Central memory CD8-positive, alpha-beta T cell (primary cell): Measurements from ENCODE around the gene AGMO.

Experiments
- ATAC-seq: fragments of 150-1000 bp; cut with Tn5 transposase; replicated peaks from 2 replicates; pipeline ENCODE4 v1.10.0; 2022; ENCODE audit warnings: mild to moderate bottlenecking, moderate FRiP score, moderate number of reproducible peaks; ENCODE audit not compliant: poor library complexity, severe bottlenecking; ENCODE audit errors: extremely low read depth
- DNase-seq, 2 donors: peaks; one replicate each; pipeline ENCODE4 v3.0.0; 2021; ENCODE audit warnings: low spot score in 2 of 2
- H3K27ac Mint-ChIP-seq: one replicate; pipeline ENCODE4 v1.8.0; 2022; ENCODE audit warnings: low read depth, mild to moderate bottlenecking, moderate library complexity, mixed read lengths
- H3K27me3 Mint-ChIP-seq: one replicate; pipeline ENCODE4 v1.8.0; 2022; ENCODE audit warnings: mixed read lengths
- H3K36me3 Mint-ChIP-seq: one replicate; pipeline ENCODE4 v1.8.0; 2022; ENCODE audit warnings: mild to moderate bottlenecking, moderate library complexity, mixed read lengths; ENCODE audit not compliant: insufficient read depth
- H3K4me1 Mint-ChIP-seq: one replicate; pipeline ENCODE4 v1.8.0; 2022; ENCODE audit warnings: mixed read lengths
- H3K4me3 Mint-ChIP-seq: one replicate; pipeline ENCODE4 v1.8.0; 2022; ENCODE audit warnings: mild to moderate bottlenecking, moderate library complexity, mixed read lengths
- H3K9me3 Mint-ChIP-seq: one replicate; pipeline ENCODE4 v1.8.0; 2022; ENCODE audit warnings: mixed read lengths

The AGMO gene

DNA sequence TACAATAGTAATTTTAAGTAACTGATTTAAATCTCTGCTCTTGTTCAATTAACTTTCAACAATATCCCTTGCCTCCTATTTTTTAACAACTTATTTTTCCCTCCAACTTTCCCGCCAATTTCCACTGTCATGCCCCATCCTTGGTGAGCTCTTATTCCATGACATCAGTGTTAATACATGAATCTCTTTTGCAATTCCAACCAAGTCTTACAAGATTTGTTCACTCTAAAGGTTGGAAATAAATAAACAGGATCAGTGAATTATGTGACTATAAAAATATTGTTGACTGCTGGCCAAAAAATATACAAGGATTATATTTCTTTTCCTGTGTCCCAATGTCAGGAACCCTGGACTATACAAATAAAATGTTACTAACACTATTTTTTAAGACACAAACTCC is 21.0 kb upstream of the AGMO start:
- no peak overlapping the region for H3K4me3 Mint-ChIP-seq
- H3K4me1 Mint-ChIP-seq = no peaks in the 10 kb centered on the region
- H3K9me3 Mint-ChIP-seq = peaks cover 11% of the 10 kb centered on the region
- H3K27me3 Mint-ChIP-seq = no peaks in the 10 kb centered on the region
- no peak overlapping the region for H3K27ac Mint-ChIP-seq
- ATAC-seq (no peak), DNase-seq (no peak)
- H3K36me3 Mint-ChIP-seq = no peaks in the 10 kb centered on the region

- Mint-ChIP-seq H3K36me3 (no peaks in the 10 kb centered on the region), H3K27me3 (no peaks in the 10 kb centered on the region), H3K9me3 (peaks cover 17% of the 10 kb centered on the region), H3K27ac (no peak overlapping the region), H3K4me1 (no peaks in the 10 kb centered on the region), H3K4me3 (no peak overlapping the region)
- no peak for ATAC-seq
- no peak for DNase-seq
Observed at GRCh38 chr7:15581352-15581951, 19.6 kb upstream of the AGMO start.

GRCh38 chr7:15580604-15581351 is 19.0 kb upstream of the AGMO start:
- no peaks in the 10 kb centered on the region for H3K36me3 Mint-ChIP-seq
- no peaks in the 10 kb centered on the region for H3K27me3 Mint-ChIP-seq
- peaks cover 18% of the 10 kb centered on the region for H3K9me3 Mint-ChIP-seq
- no peak for DNase-seq
- H3K27ac Mint-ChIP-seq = no peak overlapping the region
- H3K4me3 Mint-ChIP-seq = no peak overlapping the region
- no peak for ATAC-seq
- no peaks in the 10 kb centered on the region for H3K4me1 Mint-ChIP-seq

GRCh38 chr7:15577600-15577999 is 15.8 kb upstream of the AGMO start:
- no peak for DNase-seq
- ATAC-seq = no peak
- Mint-ChIP-seq H3K9me3 (peaks cover 22% of the 10 kb centered on the region), H3K27ac (no peak overlapping the region), H3K4me1 (no peaks in the 10 kb centered on the region), H3K27me3 (no peaks in the 10 kb centered on the region), H3K36me3 (no peaks in the 10 kb centered on the region), H3K4me3 (no peak overlapping the region)

DNA sequence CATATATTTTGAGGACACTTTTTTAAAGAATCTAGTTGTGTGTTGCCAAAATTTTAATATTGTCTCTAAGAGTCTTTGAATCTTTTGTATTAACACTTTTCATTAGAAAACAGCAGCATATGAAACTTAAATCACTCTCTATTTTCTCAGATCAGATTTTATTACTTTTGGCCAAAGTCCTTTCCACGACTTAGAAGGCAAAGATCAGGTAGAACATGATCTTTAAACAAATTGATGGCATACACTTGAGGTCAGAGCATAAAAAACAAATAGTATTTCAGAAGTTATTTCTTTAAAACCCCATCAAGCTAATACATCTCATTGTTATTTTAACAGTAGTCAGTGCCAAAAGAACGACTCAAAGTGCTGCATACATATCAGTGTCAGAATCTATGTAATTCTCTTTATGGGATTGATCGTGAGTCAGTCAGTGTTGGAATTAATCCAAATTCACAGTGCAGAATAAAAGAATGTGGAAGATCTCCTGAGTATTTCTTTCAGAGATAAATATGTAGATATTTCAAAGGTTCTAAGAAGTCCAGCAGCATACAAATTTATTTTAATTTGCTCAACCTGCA is 9.6 kb upstream of the AGMO start:
- DNase-seq (no peak), ATAC-seq (no peak)
- no peaks in the 10 kb centered on the region for H3K4me1 Mint-ChIP-seq
- H3K27me3 Mint-ChIP-seq = no peaks in the 10 kb centered on the region
- H3K27ac Mint-ChIP-seq = no peak overlapping the region
- peaks cover 16% of the 10 kb centered on the region for H3K9me3 Mint-ChIP-seq
- H3K4me3 Mint-ChIP-seq = no peak overlapping the region
- no peaks in the 10 kb centered on the region for H3K36me3 Mint-ChIP-seq

DNA sequence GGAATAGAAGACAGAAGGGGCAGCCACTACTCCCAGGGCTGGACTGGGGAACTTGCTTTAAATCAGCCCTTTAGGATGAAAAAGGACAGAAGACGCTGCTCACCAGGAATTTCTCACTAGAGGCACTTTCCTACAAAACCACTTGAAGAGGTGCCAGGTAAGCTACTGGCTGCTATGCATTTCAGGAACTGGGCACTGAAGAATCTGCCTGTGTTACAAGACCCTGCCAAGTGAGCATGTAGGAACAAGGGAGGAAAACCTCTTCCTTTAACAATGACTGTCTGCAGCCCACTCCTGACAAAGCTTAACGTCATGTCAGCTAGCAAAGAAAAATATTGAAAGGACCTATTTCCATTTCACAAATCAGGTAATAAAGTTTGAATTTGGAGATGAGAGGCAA is 5.8 kb upstream of the AGMO start:
- Mint-ChIP-seq H3K36me3 (no peaks in the 10 kb centered on the region), H3K27me3 (no peaks in the 10 kb centered on the region), H3K27ac (no peak overlapping the region), H3K4me1 (no peaks in the 10 kb centered on the region), H3K9me3 (peaks cover 6% of the 10 kb centered on the region), H3K4me3 (no peak overlapping the region)
- ATAC-seq (no peak), DNase-seq (no peak)

DNA sequence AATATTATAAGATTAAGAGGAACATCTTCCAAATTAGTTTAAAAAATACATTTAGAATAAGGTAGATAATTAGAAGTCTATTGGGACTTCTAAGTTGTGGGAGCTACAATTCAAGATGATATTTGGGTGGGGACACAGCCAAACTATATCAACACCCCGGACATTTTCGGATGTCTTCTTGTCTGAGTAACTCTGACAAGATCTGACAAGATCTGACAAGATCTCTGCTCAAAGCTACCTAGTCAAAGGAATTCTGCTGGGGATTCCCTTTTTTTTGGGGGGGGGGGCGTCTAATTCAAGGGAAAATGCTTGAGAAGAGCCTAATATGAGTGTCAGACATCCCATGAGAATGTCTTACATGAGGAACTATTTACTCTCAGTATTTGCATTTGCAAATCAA is 5.2 kb upstream of the AGMO start:
- Mint-ChIP-seq H3K36me3 (no peaks in the 10 kb centered on the region), H3K4me1 (no peaks in the 10 kb centered on the region), H3K27ac (no peak overlapping the region), H3K4me3 (no peak overlapping the region), H3K27me3 (no peaks in the 10 kb centered on the region), H3K9me3 (peaks cover 6% of the 10 kb centered on the region)
- DNase-seq (no peak), ATAC-seq (no peak)

DNA sequence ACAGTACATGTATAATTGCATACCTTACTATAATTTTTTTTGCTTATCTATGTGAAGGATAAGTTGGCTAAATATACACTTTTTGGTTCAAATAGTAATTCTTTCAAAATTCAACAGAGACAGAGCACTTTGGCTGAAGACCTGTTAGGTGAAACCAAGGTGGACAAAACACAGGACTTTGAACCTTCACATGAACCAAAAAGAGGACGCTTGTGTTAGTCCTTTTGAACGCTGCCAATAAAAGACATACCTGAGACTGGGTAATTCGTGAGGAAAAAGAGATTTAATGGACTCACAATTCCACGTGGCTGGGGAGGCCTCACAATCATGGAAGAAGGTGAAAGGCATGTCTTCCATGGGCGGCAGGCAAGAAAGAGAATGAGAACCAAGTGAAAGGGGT is 4.7 kb upstream of the AGMO start:
- peaks cover 6% of the 10 kb centered on the region for H3K9me3 Mint-ChIP-seq
- no peak overlapping the region for H3K4me3 Mint-ChIP-seq
- DNase-seq (no peak), ATAC-seq (no peak)
- H3K27me3 Mint-ChIP-seq = no peaks in the 10 kb centered on the region
- H3K36me3 Mint-ChIP-seq = no peaks in the 10 kb centered on the region
- no peak overlapping the region for H3K27ac Mint-ChIP-seq
- no peaks in the 10 kb centered on the region for H3K4me1 Mint-ChIP-seq

GRCh38 chr7:15560968-15561367 is 847 bp downstream of the AGMO start:
- Mint-ChIP-seq H3K27ac (no peak overlapping the region), H3K36me3 (no peaks in the 10 kb centered on the region), H3K9me3 (no peaks in the 10 kb centered on the region), H3K27me3 (no peaks in the 10 kb centered on the region), H3K4me3 (no peak overlapping the region), H3K4me1 (no peaks in the 10 kb centered on the region)
- ATAC-seq = no peak
- DNase-seq = no peak

GRCh38 chr7:15559416-15559928 is 2.3 kb downstream of the AGMO start:
- no peaks in the 10 kb centered on the region for H3K27me3 Mint-ChIP-seq
- ATAC-seq (no peak), DNase-seq (no peak)
- H3K27ac Mint-ChIP-seq = no peak overlapping the region
- no peaks in the 10 kb centered on the region for H3K4me1 Mint-ChIP-seq
- no peak overlapping the region for H3K4me3 Mint-ChIP-seq
- no peaks in the 10 kb centered on the region for H3K9me3 Mint-ChIP-seq
- H3K36me3 Mint-ChIP-seq = no peaks in the 10 kb centered on the region

DNA sequence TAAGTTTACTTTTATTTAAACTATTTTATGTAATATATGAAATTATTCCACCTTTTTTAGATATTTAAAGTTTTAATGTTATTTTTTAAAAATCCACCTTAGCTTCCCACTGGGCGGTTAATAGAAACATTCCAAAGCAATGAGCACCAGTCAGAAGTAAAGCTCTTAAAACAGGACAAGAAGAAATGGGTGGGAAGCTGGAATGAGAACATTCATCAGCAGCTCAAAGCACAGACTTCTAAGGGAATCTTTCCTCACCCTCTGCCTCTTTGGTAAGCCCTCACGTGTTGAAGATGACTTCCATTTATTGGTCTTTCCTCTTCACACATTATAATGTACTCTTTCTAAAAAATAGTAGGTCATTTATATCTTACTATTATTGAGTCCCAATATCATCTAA is 3.1 kb downstream of the AGMO start:
- Mint-ChIP-seq H3K4me3 (no peak overlapping the region), H3K4me1 (no peaks in the 10 kb centered on the region), H3K27me3 (no peaks in the 10 kb centered on the region), H3K9me3 (no peaks in the 10 kb centered on the region), H3K36me3 (no peaks in the 10 kb centered on the region), H3K27ac (no peak overlapping the region)
- DNase-seq = no peak
- ATAC-seq = no peak

DNA sequence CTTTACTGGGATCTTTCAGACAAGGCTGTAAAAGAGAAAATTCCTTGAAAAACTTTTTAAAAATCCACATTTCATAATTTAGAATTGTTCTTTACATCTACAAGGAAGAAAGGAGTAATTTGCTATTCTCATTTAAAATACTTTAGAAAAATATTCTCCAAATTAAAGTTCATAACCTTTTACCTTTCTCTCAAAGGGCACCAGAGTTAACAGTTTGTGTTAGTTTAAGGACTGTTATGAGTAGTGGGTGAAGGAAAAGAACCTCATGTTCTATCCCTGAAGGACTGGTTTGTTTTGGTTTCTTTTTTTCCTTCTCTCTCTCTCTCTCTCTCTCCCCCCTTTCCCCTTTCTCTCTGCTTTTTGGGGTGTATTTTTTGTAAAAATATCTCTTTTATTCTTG is 4.1 kb downstream of the AGMO start:
- Mint-ChIP-seq H3K36me3 (no peaks in the 10 kb centered on the region), H3K4me3 (no peak overlapping the region), H3K27ac (no peak overlapping the region), H3K4me1 (no peaks in the 10 kb centered on the region), H3K27me3 (no peaks in the 10 kb centered on the region), H3K9me3 (no peaks in the 10 kb centered on the region)
- DNase-seq (no peak), ATAC-seq (no peak)

- H3K4me3 Mint-ChIP-seq = no peak overlapping the region
- no peak overlapping the region for H3K27ac Mint-ChIP-seq
- no peak for ATAC-seq
- DNase-seq = no peak
- H3K27me3 Mint-ChIP-seq = no peaks in the 10 kb centered on the region
- H3K4me1 Mint-ChIP-seq = no peaks in the 10 kb centered on the region
- no peaks in the 10 kb centered on the region for H3K9me3 Mint-ChIP-seq
- no peaks in the 10 kb centered on the region for H3K36me3 Mint-ChIP-seq
Observed at GRCh38 chr7:15557186-15557585, 4.6 kb downstream of the AGMO start.
